ENCODE results near the gene PNPLA2.

Gene PNPLA2

GRCh38 chr11:859394-860131, 40.8 kb downstream of the PNPLA2 start:
- Histone ChIP-seq H3K27ac (no peak overlapping the region), H3K27me3 (replicated peaks) (no peaks in the 10 kb centered on the region), H3K36me3 (replicated peaks) (peaks cover 2% of the 10 kb centered on the region), H3K4me3 (ENCODE audit: low read depth, low read length) (peak overlapping the region; percentile 48)
- in situ Hi-C loops (cut with HindIII; ENCODE audit: low pct_ligation_motif_present, low sequenced_read_pairs) = no loop called here
- TF ChIP-seq CTCF (IDR thresholded peaks at IDR 0.05; ENCODE audit: low read depth, low read length, missing control alignments) = no peak
- peak; percentile 84 for DNase-seq

GRCh38 chr11:860234-861104, 41.8 kb downstream of the PNPLA2 start:
- no peak for DNase-seq
- H3K27me3 ChIP-seq (replicated peaks) = no peaks in the 10 kb centered on the region
- in situ Hi-C loops (cut with HindIII; ENCODE audit: low pct_ligation_motif_present, low sequenced_read_pairs) = no loop called here
- no peak for TF ChIP-seq CTCF (IDR thresholded peaks at IDR 0.05; ENCODE audit: low read depth, low read length, missing control alignments)
- peaks cover 3% of the 10 kb centered on the region for H3K36me3 ChIP-seq (replicated peaks)
- no peak overlapping the region for H3K4me3 ChIP-seq (ENCODE audit: low read depth, low read length)
- H3K27ac ChIP-seq = no peak overlapping the region

GRCh38 chr11:861105-861479, 42.4 kb downstream of the PNPLA2 start:
- no peak for DNase-seq
- TF ChIP-seq CTCF (IDR thresholded peaks at IDR 0.05; ENCODE audit: low read depth, low read length, missing control alignments) = no peak
- Histone ChIP-seq H3K27me3 (replicated peaks) (no peaks in the 10 kb centered on the region), H3K36me3 (replicated peaks) (peaks cover 9% of the 10 kb centered on the region), H3K4me3 (ENCODE audit: low read depth, low read length) (no peak overlapping the region), H3K27ac (no peak overlapping the region)
- in situ Hi-C loops (cut with HindIII; ENCODE audit: low pct_ligation_motif_present, low sequenced_read_pairs) = no loop called here

- DNase-seq = no peak
- Histone ChIP-seq H3K27ac (no peak overlapping the region), H3K27me3 (replicated peaks) (no peaks in the 10 kb centered on the region), H3K36me3 (replicated peaks) (peaks cover 9% of the 10 kb centered on the region), H3K4me3 (ENCODE audit: low read depth, low read length) (no peak overlapping the region)
- no peak for TF ChIP-seq CTCF (IDR thresholded peaks at IDR 0.05; ENCODE audit: low read depth, low read length, missing control alignments)
- in situ Hi-C loops (cut with HindIII; ENCODE audit: low pct_ligation_motif_present, low sequenced_read_pairs) = no loop called here
Observed at GRCh38 chr11:862081-862661, 43.5 kb downstream of the PNPLA2 start.

GRCh38 chr11:862696-863022, 43.9 kb downstream of the PNPLA2 start:
- no peaks in the 10 kb centered on the region for H3K27me3 ChIP-seq (replicated peaks)
- H3K27ac ChIP-seq = no peak overlapping the region
- no peak for TF ChIP-seq CTCF (IDR thresholded peaks at IDR 0.05; ENCODE audit: low read depth, low read length, missing control alignments)
- in situ Hi-C loops (cut with HindIII; ENCODE audit: low pct_ligation_motif_present, low sequenced_read_pairs) = no loop called here
- H3K4me3 ChIP-seq (ENCODE audit: low read depth, low read length) = no peak overlapping the region
- no peak for DNase-seq
- H3K36me3 ChIP-seq (replicated peaks) = peaks cover 9% of the 10 kb centered on the region
